Measurements from ENCODE around the gene PTPRCAP.

The PTPRCAP gene

GRCh38 chr11:67419325-67420049, 18.0 kb downstream of the PTPRCAP start:
- no peak for TF ChIP-seq ZFX (IDR thresholded peaks at IDR 0.05; ENCODE audit: borderline replicate concordance)
- TF ChIP-seq CTCF (IDR thresholded peaks at IDR 0.05) = no peak
- peak overlapping the region; percentile 86; the same call in 1 of the 2 replicates for H3K27ac ChIP-seq

- TF ChIP-seq CTCF (IDR thresholded peaks at IDR 0.05) (no peak), ZFX (IDR thresholded peaks at IDR 0.05; ENCODE audit: borderline replicate concordance) (no peak)
These were observed 18.8 kb downstream of the PTPRCAP start for GRCh38 chr11:67418476-67419281.

GRCh38 chr11:67417425-67417824, 20.1 kb downstream of the PTPRCAP start:
- no peak for TF ChIP-seq CTCF (IDR thresholded peaks at IDR 0.05)
- TF ChIP-seq ZFX (IDR thresholded peaks at IDR 0.05; ENCODE audit: borderline replicate concordance) = no peak
- H3K27ac ChIP-seq = no peak overlapping the region

More at GRCh38 chr11:67418476-67419281, 18.8 kb downstream of the PTPRCAP start:
- peak overlapping the region; percentile 18; the same call in 1 of the 2 replicates for H3K27ac ChIP-seq

GRCh38 chr11:67416416-67417335, 20.8 kb downstream of the PTPRCAP start:
- TF ChIP-seq CTCF (IDR thresholded peaks at IDR 0.05) (no peak), ZFX (IDR thresholded peaks at IDR 0.05; ENCODE audit: borderline replicate concordance) (no peak)
- H3K27ac ChIP-seq = peak overlapping the region; percentile 54

DNA sequence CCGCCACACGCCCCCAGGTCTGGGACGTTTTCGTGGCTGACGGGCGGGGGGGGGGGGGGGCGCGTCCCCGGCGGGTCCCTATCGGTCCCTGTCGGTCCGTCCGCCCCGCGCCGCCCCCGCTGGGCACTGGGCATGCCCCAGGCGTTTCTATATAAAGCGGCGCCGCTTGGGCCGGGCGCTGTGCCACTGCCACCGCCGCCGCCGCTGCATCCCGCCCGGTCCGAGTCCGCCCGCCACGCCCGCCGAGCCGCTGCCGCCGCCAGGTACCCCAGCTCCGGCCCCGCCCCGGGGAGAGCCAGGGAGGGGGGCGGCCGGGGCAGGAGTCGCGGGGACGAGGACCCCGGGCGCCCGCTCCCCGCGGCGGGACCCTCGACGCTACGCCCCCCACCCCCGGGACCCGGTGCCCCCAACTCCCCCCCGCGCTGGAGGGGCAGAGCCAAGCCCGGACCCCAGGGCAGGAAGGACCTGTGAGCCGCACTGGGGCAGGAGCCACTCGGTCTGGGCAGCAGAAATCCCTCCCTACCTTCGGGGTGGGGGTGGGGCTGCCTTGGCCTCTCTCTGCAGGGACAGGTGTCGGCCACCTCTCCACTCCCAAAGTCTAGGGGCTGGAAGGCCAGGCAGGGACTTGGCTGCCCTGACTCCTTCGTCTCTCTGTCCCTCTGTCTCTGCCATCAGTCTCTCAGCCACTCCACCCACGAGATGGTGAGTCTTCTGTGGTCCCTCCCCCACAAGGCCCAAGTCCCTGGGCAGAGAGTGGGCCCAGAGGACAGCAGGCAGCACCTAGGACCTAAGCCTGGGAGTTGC, 21.8 kb downstream of the PTPRCAP start, which contains the start of gene CARNS1:
Gene CARNS1, plus strand, starts transcription at position 178 of the 804 bp plus-strand sequence. Its CDS starts 522 bp downstream, at position 700.
- H3K27ac ChIP-seq = peak within 1 kb of the TSS; percentile 54
- TF ChIP-seq CTCF (IDR thresholded peaks at IDR 0.05) = no peak

DNA sequence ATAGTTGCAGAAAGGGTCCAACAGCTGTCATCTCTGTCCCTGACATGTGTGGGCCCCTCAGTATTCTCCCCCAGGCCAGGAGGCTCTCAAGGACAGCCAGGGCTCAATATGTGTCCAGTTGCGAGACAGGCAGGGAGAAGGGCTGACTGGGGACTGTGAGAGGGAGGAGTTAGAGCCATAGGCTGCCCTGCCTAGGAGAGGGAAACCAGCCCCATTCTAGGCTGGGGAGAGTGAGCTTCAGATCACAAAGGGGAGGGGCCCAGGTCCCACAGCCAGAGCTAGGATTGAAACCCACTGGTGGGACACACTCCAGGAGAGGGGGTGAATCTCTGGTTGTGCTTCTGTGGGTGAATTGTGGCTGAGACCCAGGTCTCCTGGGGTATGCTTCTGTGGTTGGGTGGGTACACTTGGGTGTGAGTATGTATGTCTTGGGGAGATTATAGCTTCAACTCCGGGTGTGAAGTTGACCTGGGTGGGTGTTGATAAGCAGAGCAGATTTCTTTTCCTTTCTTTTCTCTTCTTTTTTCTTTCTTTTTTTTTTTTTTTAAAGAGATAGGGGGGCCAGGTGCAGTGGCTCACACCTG, 24.1 kb downstream of the PTPRCAP start:
- TF ChIP-seq ZFX (IDR thresholded peaks at IDR 0.05; ENCODE audit: borderline replicate concordance) (no peak), CTCF (IDR thresholded peaks at IDR 0.05) (no peak)
- no peak overlapping the region for H3K27ac ChIP-seq
